ENCODE data around the gene SMOC2. TPM values are rescaled to one million over a fixed set of nuclear protein-coding genes. Genes with fewer than 3 reads are reported as not detected.

SMOC2 gene
- total RNA-seq, 1 donor from 2014 or later = not detected

GRCh38 chr6:168711049-168711640, 270.2 kb downstream of the SMOC2 start:
- DNase-seq (ENCODE audit: low spot score) = no peak
- H3K9me3 Mint-ChIP-seq (ENCODE audit: unreplicated experiment) = no peaks in the 10 kb centered on the region
- TF ChIP-seq CTCF (IDR thresholded peaks at IDR 0.05; ENCODE audit: unreplicated experiment) = peak; percentile 81
- H3K27ac Mint-ChIP-seq (ENCODE audit: unreplicated experiment) = no peak overlapping the region
- peaks cover 2% of the 10 kb centered on the region for H3K27me3 Mint-ChIP-seq (ENCODE audit: unreplicated experiment)
- peaks cover 3% of the 10 kb centered on the region for H3K36me3 Mint-ChIP-seq (ENCODE audit: low read depth, unreplicated experiment)
- H3K4me3 Mint-ChIP-seq (ENCODE audit: unreplicated experiment) = no peak overlapping the region
- no peaks in the 10 kb centered on the region for H3K4me1 Mint-ChIP-seq (ENCODE audit: unreplicated experiment)

GRCh38 chr6:168711666-168712300, 270.8 kb downstream of the SMOC2 start:
- no peak overlapping the region for H3K4me3 Mint-ChIP-seq (ENCODE audit: unreplicated experiment)
- TF ChIP-seq CTCF (IDR thresholded peaks at IDR 0.05; ENCODE audit: unreplicated experiment) = no peak
- no peaks in the 10 kb centered on the region for H3K9me3 Mint-ChIP-seq (ENCODE audit: unreplicated experiment)
- no peaks in the 10 kb centered on the region for H3K4me1 Mint-ChIP-seq (ENCODE audit: unreplicated experiment)
- peaks cover 3% of the 10 kb centered on the region for H3K36me3 Mint-ChIP-seq (ENCODE audit: low read depth, unreplicated experiment)
- H3K27me3 Mint-ChIP-seq (ENCODE audit: unreplicated experiment) = peaks cover 6% of the 10 kb centered on the region
- H3K27ac Mint-ChIP-seq (ENCODE audit: unreplicated experiment) = no peak overlapping the region
- no peak for DNase-seq (ENCODE audit: low spot score)

- H3K27ac Mint-ChIP-seq (ENCODE audit: unreplicated experiment) = no peak overlapping the region
- no peak for TF ChIP-seq CTCF (IDR thresholded peaks at IDR 0.05; ENCODE audit: unreplicated experiment)
- peaks cover 3% of the 10 kb centered on the region for H3K36me3 Mint-ChIP-seq (ENCODE audit: low read depth, unreplicated experiment)
- H3K4me3 Mint-ChIP-seq (ENCODE audit: unreplicated experiment) = no peak overlapping the region
- peaks cover 7% of the 10 kb centered on the region for H3K27me3 Mint-ChIP-seq (ENCODE audit: unreplicated experiment)
- no peaks in the 10 kb centered on the region for H3K9me3 Mint-ChIP-seq (ENCODE audit: unreplicated experiment)
- H3K4me1 Mint-ChIP-seq (ENCODE audit: unreplicated experiment) = no peaks in the 10 kb centered on the region
- DNase-seq (ENCODE audit: low spot score) = no peak
Observed at GRCh38 chr6:168712993-168713392, 272.0 kb downstream of the SMOC2 start.

- DNase-seq (ENCODE audit: low spot score) = peak; percentile 14
- H3K36me3 Mint-ChIP-seq (ENCODE audit: low read depth, unreplicated experiment) = peaks cover 3% of the 10 kb centered on the region
- no peak overlapping the region for H3K4me3 Mint-ChIP-seq (ENCODE audit: unreplicated experiment)
- no peaks in the 10 kb centered on the region for H3K9me3 Mint-ChIP-seq (ENCODE audit: unreplicated experiment)
- no peak for TF ChIP-seq CTCF (IDR thresholded peaks at IDR 0.05; ENCODE audit: unreplicated experiment)
- no peaks in the 10 kb centered on the region for H3K4me1 Mint-ChIP-seq (ENCODE audit: unreplicated experiment)
- peaks cover 7% of the 10 kb centered on the region for H3K27me3 Mint-ChIP-seq (ENCODE audit: unreplicated experiment)
- H3K27ac Mint-ChIP-seq (ENCODE audit: unreplicated experiment) = no peak overlapping the region
Observed at GRCh38 chr6:168713839-168714238, 272.9 kb downstream of the SMOC2 start.

GRCh38 chr6:168714547-168715260, 273.7 kb downstream of the SMOC2 start:
- Mint-ChIP-seq H3K27ac (ENCODE audit: unreplicated experiment) (no peak overlapping the region), H3K9me3 (ENCODE audit: unreplicated experiment) (no peaks in the 10 kb centered on the region), H3K4me1 (ENCODE audit: unreplicated experiment) (no peaks in the 10 kb centered on the region), H3K27me3 (ENCODE audit: unreplicated experiment) (peaks cover 7% of the 10 kb centered on the region), H3K4me3 (ENCODE audit: unreplicated experiment) (no peak overlapping the region), H3K36me3 (ENCODE audit: low read depth, unreplicated experiment) (peaks cover 3% of the 10 kb centered on the region)
- TF ChIP-seq CTCF (IDR thresholded peaks at IDR 0.05; ENCODE audit: unreplicated experiment) = no peak
- no peak for DNase-seq (ENCODE audit: low spot score)
